Measurements from ENCODE around the gene TTC39B.
A peak's percentile ranks its signal among the peaks of the same experiment; 100 is the strongest.

Gene TTC39B

DNA sequence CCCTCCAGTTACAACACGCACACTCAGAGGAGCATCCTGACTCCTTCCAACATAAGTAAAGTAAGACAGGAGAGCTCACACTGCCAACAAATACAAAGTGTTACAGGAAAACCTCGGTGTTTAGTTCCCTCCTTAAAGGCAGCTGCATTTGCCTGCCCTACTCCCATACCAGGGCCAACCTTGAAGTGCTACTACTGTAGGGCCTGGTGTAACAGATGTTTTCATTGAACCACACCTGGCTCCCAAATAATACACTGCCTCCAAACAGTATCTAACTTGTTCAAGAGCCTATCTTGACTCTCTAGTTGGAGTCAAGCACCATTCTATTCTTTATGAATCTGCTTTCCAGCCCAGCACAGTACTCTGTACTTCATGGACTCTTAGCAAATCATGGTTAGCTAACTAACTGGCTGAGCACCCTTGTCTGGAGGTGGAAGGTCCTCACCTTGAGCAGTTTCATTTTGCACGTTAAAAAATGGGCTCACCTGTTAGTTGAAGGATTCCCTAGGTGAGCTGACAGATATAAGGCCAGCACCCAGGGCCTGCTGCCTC lies 34.6 kb downstream of the TTC39B start:
- TF ChIP-seq, protein P1, sequence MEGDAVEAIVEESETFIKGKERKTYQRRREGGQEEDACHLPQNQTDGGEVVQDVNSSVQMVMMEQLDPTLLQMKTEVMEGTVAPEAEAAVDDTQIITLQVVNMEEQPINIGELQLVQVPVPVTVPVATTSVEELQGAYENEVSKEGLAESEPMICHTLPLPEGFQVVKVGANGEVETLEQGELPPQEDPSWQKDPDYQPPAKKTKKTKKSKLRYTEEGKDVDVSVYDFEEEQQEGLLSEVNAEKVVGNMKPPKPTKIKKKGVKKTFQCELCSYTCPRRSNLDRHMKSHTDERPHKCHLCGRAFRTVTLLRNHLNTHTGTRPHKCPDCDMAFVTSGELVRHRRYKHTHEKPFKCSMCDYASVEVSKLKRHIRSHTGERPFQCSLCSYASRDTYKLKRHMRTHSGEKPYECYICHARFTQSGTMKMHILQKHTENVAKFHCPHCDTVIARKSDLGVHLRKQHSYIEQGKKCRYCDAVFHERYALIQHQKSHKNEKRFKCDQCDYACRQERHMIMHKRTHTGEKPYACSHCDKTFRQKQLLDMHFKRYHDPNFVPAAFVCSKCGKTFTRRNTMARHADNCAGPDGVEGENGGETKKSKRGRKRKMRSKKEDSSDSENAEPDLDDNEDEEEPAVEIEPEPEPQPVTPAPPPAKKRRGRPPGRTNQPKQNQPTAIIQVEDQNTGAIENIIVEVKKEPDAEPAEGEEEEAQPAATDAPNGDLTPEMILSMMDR (IDR thresholded peaks at IDR 0.05; ENCODE audit: insufficient read depth, low read depth, low read length, missing control alignments), result no peak
- no peak overlapping the region for H3K4me3 ChIP-seq (ENCODE audit: low read depth, low read length)
- DNase-seq (ENCODE audit: low read depth), result no peak

DNA sequence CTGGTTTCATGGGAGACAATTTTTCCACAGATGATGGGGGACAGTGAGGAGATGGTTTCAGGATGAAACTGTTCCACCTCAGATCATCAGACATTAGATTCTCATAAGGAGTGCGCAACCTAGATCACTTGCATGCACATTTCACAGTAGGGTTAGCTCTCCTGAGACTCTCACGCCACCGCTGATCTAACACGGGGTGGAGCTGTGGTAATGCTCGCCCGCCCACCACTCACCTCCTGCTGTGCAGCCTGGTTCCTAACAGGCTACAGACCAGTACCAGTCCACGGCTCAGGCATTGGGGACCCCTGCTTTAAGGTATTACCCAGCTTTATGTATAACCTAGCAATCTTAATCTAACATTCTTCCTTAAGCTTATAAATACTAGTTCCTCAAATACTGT lies 35.6 kb downstream of the TTC39B start:
- H3K4me3 ChIP-seq (ENCODE audit: low read depth, low read length), result no peak overlapping the region
- DNase-seq (ENCODE audit: low read depth), result peak; percentile 7
- TF ChIP-seq, protein P1 (IDR thresholded peaks at IDR 0.05; ENCODE audit: insufficient read depth, low read depth, low read length, missing control alignments), result no peak

DNA sequence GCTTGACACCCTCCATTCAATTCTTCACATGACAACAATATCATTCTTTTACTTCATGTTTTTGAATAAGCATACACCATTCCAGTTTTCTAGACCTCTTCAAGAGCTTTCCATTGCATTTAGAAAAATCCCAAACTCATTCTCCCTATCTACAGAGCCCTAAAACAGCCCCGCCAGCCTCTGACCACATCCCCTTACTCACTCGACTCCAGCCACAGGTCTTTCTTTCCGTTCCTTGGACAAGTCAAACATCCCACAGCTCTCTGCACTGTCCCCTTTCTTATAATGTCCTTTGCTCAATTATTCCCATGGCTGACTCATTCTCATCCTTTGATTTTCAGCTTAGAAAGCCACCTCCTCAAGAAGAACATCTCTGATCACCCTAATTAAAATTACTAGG lies 38.2 kb downstream of the TTC39B start:
- H3K4me3 ChIP-seq (ENCODE audit: low read depth, low read length), result no peak overlapping the region
- no peak for DNase-seq (ENCODE audit: low read depth)
- TF ChIP-seq, protein P1 (IDR thresholded peaks at IDR 0.05; ENCODE audit: insufficient read depth, low read depth, low read length, missing control alignments), result no peak

DNA sequence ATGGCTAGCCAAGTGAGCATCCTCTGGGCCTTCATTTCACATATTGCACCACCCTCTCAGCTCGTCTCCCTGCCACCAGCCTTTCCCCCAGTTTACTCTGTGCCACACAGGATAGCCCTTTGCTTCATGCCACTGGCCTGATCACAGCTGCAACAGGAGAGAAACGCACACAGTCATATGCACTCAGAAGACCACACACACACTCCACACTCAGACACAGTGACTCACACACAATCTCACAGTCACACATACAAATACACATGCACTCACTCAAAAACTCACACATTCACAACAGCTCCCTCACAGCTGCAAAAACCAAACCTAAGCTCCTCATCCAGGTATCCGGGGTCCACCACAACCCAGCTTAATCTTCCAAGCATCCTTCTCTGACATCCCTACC lies 38.7 kb downstream of the TTC39B start:
- no peak for DNase-seq (ENCODE audit: low read depth)
- TF ChIP-seq, protein P1 (IDR thresholded peaks at IDR 0.05; ENCODE audit: insufficient read depth, low read depth, low read length, missing control alignments), result no peak
- H3K4me3 ChIP-seq (ENCODE audit: low read depth, low read length), result no peak overlapping the region

DNA sequence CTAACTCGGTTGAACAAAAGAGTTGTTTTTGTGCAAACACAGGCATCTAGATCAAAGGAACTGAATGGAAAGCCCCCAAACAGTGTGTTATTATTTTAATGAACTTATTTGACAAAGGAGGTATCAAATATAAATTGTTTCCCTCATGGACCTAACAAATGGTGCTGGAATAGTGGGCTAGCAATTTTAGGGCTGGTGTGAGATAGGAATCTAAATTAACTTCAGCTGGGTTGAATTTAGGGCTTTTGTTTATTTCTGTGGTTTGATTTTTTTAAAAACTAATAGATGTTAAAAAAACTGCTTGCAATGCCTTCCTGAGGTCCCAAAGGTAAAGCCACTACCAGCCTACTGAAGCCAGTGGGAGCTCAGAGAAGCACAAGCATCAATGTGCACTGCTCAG lies 42.1 kb downstream of the TTC39B start:
- TF ChIP-seq, protein P1 (IDR thresholded peaks at IDR 0.05; ENCODE audit: insufficient read depth, low read depth, low read length, missing control alignments), result no peak
- H3K4me3 ChIP-seq (ENCODE audit: low read depth, low read length), result no peak overlapping the region
- DNase-seq (ENCODE audit: low read depth), result no peak

DNA sequence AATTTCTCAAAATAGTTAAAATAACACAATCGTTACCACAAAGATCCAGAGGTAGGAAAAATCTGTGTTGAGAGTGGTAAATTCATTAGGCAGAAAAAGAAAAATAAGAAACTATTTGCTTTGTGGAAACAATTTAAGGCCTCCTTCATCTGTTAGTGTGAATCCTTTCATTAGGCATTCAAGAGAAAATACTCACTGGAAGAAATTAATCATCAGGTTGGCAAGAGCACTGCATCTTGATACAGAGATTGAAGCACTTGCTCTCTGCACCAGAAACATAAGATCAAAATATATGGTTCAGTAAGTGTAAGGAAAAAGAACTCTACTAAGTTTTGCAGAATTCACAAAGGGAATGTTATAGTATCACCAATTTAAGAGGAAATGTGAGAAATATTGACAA lies 44.4 kb downstream of the TTC39B start:
- TF ChIP-seq, protein P1 (IDR thresholded peaks at IDR 0.05; ENCODE audit: insufficient read depth, low read depth, low read length, missing control alignments), result no peak
- no peak for DNase-seq (ENCODE audit: low read depth)
- H3K4me3 ChIP-seq (ENCODE audit: low read depth, low read length), result no peak overlapping the region

DNA sequence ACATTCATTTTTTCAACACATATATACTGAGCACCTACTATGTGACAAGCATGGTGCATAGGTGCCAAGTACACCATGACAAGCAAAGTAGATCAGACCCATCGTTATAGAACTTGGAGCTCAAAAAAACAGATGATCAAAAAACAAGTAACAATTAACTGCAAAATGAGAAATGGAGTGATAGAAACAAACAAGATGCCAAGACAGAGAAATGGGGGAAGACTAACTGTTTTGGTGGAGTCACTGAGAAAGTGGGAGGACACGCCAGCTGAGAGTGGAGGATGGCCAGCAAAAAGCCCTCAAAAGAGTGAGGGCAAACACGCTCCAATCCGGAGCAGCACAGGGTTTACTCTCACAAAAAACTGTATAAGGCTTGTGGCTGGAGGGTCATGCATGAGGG lies 50.6 kb downstream of the TTC39B start:
- H3K4me3 ChIP-seq (ENCODE audit: low read depth, low read length), result no peak overlapping the region
- TF ChIP-seq, protein P1 (IDR thresholded peaks at IDR 0.05; ENCODE audit: insufficient read depth, low read depth, low read length, missing control alignments), result no peak
- no peak for DNase-seq (ENCODE audit: low read depth)
